Left ventricle myocardium inferior (tissue), 1 donor: Measurements from ENCODE around the gene TULP4. TPM values are rescaled to one million over a fixed set of nuclear protein-coding genes. Genes with fewer than 3 reads are reported as not detected.

Source experiments
- DNase-seq: peaks from one replicate; pipeline ENCODE4 v3.0.0-alpha.2; 2020
- H3K27ac ChIP-seq: fragments of 200-600 bp; replicated peaks from 2 replicates; pipeline ENCODE4 v1.8.0; 2021
- H3K27me3 ChIP-seq: fragments of 200-600 bp; 2 replicates; pipeline ENCODE4 v1.8.0; 2021; ENCODE audit warnings: low read depth
- H3K36me3 ChIP-seq: fragments of 200-600 bp; 2 replicates; pipeline ENCODE4 v1.8.0; 2021
- H3K4me1 ChIP-seq: fragments of 200-600 bp; 2 replicates; pipeline ENCODE4 v1.8.0; 2021
- H3K4me3 ChIP-seq: fragments of 200-600 bp; 2 replicates; pipeline ENCODE4 v1.8.0; 2021; ENCODE audit warnings: mild to moderate bottlenecking, moderate library complexity
- H3K9me3 ChIP-seq: fragments of 200-600 bp; replicated peaks from 2 replicates; pipeline ENCODE4 v1.8.0; 2021
- intact Hi-C: fragments of 100-400 bp; cut with micrococcal nuclease; formaldehyde crosslinking; loops from one replicate; pipeline ENCODE4 v1.11.0; 2022
- total RNA-seq: library from RNA; stranded (reverse); fragmentation: NEBNext Ultra II Directional; extraction: Animal tissue kit (Norgen Biotek cat#: 25700); gene quantifications from one replicate; pipeline ENCODE4 v1.2.1, GENCODE V29; 2021
- TF ChIP-seq, protein P1 (sequence below): fragments of 200-600 bp; IDR thresholded peaks from 2 replicates; pipeline ENCODE4 v1.8.0; 2021; ENCODE audit warnings: antibody characterized with exemption, mild to moderate bottlenecking, borderline replicate concordance
- donor health status: DM: no; HTN: yes; CAD: no; lungs with severe emphysema.

The TULP4 gene
- total RNA-seq, 1 donor from 2014 or later: 111 TPM

DNA sequence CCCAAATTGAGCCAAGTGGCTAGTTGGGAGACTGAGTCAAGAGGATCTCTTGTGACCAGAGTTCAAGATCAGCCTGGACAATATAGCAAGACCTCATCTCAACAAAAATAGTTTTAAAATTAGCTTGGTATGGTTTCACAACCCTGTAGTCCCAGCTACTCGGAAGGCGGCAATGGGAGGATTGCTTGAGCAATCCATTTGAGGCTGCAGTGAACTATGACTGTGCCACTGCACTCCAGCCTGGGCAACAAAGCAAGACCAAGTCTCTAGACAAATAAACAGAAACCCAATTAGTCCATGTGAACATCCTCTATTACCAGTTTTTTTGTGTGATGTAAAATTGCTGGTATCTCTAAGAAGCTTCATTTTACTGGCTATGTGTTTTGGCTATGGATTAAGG lies 106.2 kb downstream of the TULP4 start:
- Histone ChIP-seq H3K36me3 (peaks cover 18% of the 10 kb centered on the region), H3K27me3 (no peaks in the 10 kb centered on the region), H3K4me1 (peaks cover 8% of the 10 kb centered on the region), H3K9me3 (peaks cover 13% of the 10 kb centered on the region), H3K4me3 (no peak overlapping the region), H3K27ac (no peak overlapping the region)
- intact Hi-C loops: no loop called here
- no peak for DNase-seq
- TF ChIP-seq, protein P1, sequence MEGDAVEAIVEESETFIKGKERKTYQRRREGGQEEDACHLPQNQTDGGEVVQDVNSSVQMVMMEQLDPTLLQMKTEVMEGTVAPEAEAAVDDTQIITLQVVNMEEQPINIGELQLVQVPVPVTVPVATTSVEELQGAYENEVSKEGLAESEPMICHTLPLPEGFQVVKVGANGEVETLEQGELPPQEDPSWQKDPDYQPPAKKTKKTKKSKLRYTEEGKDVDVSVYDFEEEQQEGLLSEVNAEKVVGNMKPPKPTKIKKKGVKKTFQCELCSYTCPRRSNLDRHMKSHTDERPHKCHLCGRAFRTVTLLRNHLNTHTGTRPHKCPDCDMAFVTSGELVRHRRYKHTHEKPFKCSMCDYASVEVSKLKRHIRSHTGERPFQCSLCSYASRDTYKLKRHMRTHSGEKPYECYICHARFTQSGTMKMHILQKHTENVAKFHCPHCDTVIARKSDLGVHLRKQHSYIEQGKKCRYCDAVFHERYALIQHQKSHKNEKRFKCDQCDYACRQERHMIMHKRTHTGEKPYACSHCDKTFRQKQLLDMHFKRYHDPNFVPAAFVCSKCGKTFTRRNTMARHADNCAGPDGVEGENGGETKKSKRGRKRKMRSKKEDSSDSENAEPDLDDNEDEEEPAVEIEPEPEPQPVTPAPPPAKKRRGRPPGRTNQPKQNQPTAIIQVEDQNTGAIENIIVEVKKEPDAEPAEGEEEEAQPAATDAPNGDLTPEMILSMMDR: no peak

DNA sequence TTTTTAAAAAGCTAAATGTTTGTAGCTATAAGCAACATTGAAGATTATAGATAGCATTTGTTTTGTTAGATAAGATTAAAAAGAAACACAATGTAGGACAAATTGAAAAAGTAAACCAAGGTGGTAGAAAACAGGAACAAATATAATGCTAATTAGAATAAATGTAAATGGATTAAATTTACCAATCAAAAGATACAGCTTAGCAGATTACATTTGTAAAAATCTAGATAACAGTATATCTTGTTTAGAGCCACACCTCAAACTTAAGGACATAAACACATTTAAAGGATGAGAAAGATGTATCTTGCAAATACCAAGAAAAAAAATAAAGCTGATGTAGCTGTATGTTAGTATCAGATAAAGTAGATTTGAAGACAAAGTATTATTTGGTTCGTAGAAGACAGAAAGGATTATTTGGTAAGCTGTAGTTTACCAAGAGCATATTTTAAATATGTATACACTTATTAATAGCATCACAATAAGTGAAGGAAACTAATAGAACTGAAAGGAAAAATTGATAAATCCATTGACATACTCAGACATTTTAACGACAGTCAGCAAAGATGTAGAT lies 107.2 kb downstream of the TULP4 start:
- Histone ChIP-seq H3K36me3 (peaks cover 10% of the 10 kb centered on the region), H3K27ac (no peak overlapping the region), H3K27me3 (no peaks in the 10 kb centered on the region), H3K4me1 (peaks cover 5% of the 10 kb centered on the region), H3K4me3 (no peak overlapping the region), H3K9me3 (peaks cover 13% of the 10 kb centered on the region)
- intact Hi-C loops: no loop called here
- TF ChIP-seq, protein P1: no peak
- no peak for DNase-seq

DNA sequence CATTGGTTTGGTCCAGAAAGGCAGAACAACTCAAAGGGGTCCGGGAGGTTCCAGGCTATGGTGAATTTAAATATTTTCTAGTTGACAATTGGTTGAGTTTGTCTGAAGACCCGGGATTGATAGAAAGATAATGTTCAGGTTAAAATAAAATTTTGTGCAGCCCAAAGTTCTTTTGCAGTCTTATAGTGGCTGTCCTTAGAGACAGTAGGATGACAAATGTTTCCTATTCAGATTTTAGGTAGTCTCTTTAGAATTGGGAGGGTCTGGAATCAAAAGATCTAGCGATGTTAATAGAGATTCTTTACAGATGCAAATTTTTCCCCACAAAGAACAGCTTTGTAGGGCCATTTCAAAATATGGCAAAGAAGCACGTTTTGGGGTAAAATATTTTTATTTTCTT lies 109.1 kb downstream of the TULP4 start:
- H3K4me3 ChIP-seq: no peak overlapping the region
- TF ChIP-seq, protein P1: no peak
- DNase-seq: no peak
- intact Hi-C loops: no loop called here
- peaks cover 17% of the 10 kb centered on the region for H3K9me3 ChIP-seq
- H3K36me3 ChIP-seq: peaks cover 10% of the 10 kb centered on the region
- no peaks in the 10 kb centered on the region for H3K4me1 ChIP-seq
- H3K27me3 ChIP-seq: no peaks in the 10 kb centered on the region
- no peak overlapping the region for H3K27ac ChIP-seq

DNA sequence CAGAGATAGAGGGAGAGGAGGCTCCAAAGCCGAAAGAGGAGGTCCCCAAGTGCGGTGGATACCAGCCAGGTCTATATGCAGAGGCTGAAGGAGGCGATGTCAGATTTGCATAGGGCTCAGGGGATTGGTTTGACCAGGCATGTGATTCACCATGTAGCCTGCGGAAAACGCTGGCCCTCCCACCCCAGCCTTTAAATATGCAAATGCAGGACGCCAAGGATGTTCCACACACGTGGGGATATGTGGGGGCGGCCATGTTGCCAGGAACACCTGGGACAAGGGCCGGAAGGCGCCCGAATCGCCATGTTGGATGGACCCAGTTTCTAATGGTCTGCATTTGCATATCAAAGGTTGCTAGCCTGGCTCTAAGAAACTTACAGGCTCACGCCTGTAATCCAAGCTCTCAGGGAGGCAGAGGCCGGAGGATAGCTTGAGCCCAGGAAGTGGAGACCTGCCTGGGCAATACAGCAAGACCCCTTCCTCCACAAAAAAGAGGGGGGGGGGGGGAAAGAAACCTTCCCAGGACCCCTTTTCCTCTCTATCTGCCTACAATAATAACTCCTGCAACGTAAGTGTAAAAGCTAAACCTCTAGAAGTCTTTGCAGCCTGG lies 110.5 kb downstream of the TULP4 start:
- Histone ChIP-seq H3K27ac (no peak overlapping the region), H3K9me3 (peaks cover 18% of the 10 kb centered on the region), H3K4me1 (no peaks in the 10 kb centered on the region), H3K36me3 (peaks cover 4% of the 10 kb centered on the region), H3K27me3 (no peaks in the 10 kb centered on the region), H3K4me3 (no peak overlapping the region)
- TF ChIP-seq, protein P1: no peak
- no peak for DNase-seq
- intact Hi-C loops: no loop called here

DNA sequence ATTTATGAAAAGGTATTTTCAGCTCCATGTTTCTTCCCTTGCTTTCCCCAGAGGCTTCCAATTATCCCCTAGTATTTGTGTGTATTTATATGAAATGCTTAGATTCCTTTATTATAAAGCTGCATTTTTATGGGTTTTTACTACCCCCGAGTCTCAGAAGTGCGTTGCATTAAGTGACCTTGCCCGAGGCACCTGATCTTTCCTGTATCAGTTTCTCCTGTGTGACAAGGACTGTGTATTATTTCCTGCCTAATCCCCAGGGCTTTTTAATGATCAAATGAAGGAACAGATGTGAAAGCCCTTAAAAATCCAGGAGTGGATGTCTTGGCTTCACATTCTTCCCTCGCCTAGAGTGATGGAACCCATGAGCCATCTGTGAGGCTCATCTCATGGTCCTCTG lies 118.8 kb downstream of the TULP4 start:
- H3K9me3 ChIP-seq: peaks cover 5% of the 10 kb centered on the region
- intact Hi-C loops: no loop called here
- H3K36me3 ChIP-seq: peaks cover 4% of the 10 kb centered on the region
- DNase-seq: no peak
- H3K27ac ChIP-seq: peak overlapping the region; percentile 48
- H3K27me3 ChIP-seq: no peaks in the 10 kb centered on the region
- TF ChIP-seq, protein P1: no peak
- H3K4me1 ChIP-seq: peaks cover 4% of the 10 kb centered on the region
- H3K4me3 ChIP-seq: no peak overlapping the region
